ENCODE results near the gene FBN2.

DNA sequence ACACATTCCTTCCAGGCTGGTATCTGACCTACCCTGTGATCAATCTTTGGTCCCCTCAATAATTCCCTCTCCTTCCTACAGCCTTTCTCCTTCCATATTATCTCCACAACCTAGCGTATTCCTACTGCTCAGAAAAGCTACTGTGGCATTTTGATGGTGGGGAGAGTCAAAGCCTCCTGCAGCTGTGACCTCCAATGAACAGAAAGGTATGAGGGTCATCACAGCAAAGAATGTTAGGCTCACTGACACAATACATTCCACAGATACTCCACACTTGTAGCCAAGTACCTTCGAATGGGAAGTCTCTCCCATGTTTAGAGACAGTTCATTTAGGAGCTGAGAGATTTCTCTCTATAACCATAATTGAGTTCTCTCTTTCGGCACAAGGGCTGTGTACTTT, 5.9 kb downstream of the FBN2 start:
- TF ChIP-seq YY1 (IDR thresholded peaks at IDR 0.05; ENCODE audit: insufficient read depth, insufficient read length): no peak
- no peak for TF ChIP-seq SUZ12 (IDR thresholded peaks at IDR 0.05; ENCODE audit: extremely low read depth, insufficient read depth, insufficient read length)
- TF ChIP-seq ZNF274 (IDR thresholded peaks at IDR 0.05; ENCODE audit: low read depth, low read length): no peak
